HFF-Myc (cell line): ENCODE results near the gene LARP4B.

Experiments
- DNase-seq: peaks from one replicate; pipeline ENCODE4 v3.0.0-alpha.2; 2011; ENCODE audit warnings: low read depth; ENCODE audit errors: extremely low read depth
- H3K4me3 ChIP-seq: replicated peaks from 2 replicates; pipeline ENCODE4 v1.5.1; 2011; ENCODE audit warnings: low read depth, mild to moderate bottlenecking, control low read depth, low read length
- CTCF ChIP-seq: IDR thresholded peaks from 2 replicates; pipeline ENCODE4 v1.5.1; 2012; ENCODE audit warnings: mild to moderate bottlenecking, low read depth, low read length, control low read depth; ENCODE audit errors: missing control alignments

The LARP4B gene

GRCh38 chr10:958856-959255 lies 27.4 kb upstream of the LARP4B start:
- DNase-seq, result no peak
- H3K4me3 ChIP-seq, result no peak overlapping the region
- TF ChIP-seq CTCF, result no peak

- no peak for TF ChIP-seq CTCF
- no peak overlapping the region for H3K4me3 ChIP-seq
- no peak for DNase-seq
Measured at GRCh38 chr10:958106-958505, 26.6 kb upstream of the LARP4B start.

GRCh38 chr10:955820-956217 lies 24.3 kb upstream of the LARP4B start:
- DNase-seq, result no peak
- TF ChIP-seq CTCF, result no peak
- H3K4me3 ChIP-seq, result no peak overlapping the region

- DNase-seq, result no peak
- no peak for TF ChIP-seq CTCF
- no peak overlapping the region for H3K4me3 ChIP-seq
Measured at GRCh38 chr10:955127-955819, 23.8 kb upstream of the LARP4B start.

- no peak for TF ChIP-seq CTCF
- no peak for DNase-seq
- H3K4me3 ChIP-seq, result no peak overlapping the region
Measured at GRCh38 chr10:954396-954795, 22.9 kb upstream of the LARP4B start.

- H3K4me3 ChIP-seq, result no peak overlapping the region
- TF ChIP-seq CTCF, result no peak
- DNase-seq, result no peak
Measured at GRCh38 chr10:953836-954235, 22.3 kb upstream of the LARP4B start.

GRCh38 chr10:949446-949845 lies 17.9 kb upstream of the LARP4B start:
- TF ChIP-seq CTCF, result no peak
- no peak for DNase-seq
- no peak overlapping the region for H3K4me3 ChIP-seq
